Measurements from ENCODE around the gene ZGRF1.
A peak's percentile ranks its signal among the peaks of the same experiment; 100 is the strongest.
"Not testable (repeated sequence)": the region's sequence is repeated elsewhere in the genome, so short reads cannot be mapped to it uniquely, and the experiment has no call there.

The ZGRF1 gene

DNA sequence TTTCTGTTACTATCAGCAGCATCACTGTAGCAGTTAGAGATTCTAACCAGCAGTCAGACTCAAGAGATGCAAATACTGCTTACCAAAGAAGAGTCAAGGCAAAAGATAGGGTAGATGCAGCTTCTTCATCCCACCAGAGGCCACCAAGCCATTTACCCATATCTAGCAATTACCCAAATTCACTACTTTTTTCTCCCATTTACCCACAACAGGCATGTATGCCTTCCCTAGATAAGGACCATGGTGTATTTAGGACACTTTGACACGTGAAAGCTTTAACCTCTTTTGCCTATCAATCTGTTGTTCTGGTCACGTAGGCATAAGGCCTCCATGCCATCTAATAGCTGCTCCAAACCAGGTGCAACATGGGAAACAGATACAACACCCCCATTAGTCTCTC is 5.8 kb upstream of the ZGRF1 start:
- H3K4me3 ChIP-seq (replicated peaks; ENCODE audit: low read depth, low read length) = no peak overlapping the region
- no peak for DNase-seq (ENCODE audit: extremely low read depth, low read depth)
- TF ChIP-seq, protein P1, sequence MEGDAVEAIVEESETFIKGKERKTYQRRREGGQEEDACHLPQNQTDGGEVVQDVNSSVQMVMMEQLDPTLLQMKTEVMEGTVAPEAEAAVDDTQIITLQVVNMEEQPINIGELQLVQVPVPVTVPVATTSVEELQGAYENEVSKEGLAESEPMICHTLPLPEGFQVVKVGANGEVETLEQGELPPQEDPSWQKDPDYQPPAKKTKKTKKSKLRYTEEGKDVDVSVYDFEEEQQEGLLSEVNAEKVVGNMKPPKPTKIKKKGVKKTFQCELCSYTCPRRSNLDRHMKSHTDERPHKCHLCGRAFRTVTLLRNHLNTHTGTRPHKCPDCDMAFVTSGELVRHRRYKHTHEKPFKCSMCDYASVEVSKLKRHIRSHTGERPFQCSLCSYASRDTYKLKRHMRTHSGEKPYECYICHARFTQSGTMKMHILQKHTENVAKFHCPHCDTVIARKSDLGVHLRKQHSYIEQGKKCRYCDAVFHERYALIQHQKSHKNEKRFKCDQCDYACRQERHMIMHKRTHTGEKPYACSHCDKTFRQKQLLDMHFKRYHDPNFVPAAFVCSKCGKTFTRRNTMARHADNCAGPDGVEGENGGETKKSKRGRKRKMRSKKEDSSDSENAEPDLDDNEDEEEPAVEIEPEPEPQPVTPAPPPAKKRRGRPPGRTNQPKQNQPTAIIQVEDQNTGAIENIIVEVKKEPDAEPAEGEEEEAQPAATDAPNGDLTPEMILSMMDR (IDR thresholded peaks at IDR 0.05; ENCODE audit: low read depth, low read length, missing control alignments) = no peak

DNA sequence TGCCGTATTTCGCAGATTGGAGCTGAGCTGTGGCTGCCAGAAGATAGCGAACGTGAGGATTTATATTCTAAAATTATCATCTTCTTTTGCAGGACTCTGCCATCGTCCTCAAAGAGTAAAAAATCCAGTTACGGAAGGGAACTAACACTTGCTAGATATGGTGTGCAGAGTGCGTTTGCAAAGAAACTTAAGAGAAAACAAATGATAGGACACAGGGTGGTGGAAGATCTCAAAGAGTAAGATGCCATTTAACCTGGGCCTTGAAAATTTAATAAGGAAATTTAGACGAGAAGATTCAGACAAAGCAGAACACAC is 800 bp upstream of the ZGRF1 start:
- peak overlapping the region; percentile 66 for H3K4me3 ChIP-seq (replicated peaks; ENCODE audit: low read depth, low read length)
- DNase-seq (ENCODE audit: extremely low read depth, low read depth) = no peak
- TF ChIP-seq, protein P1 (IDR thresholded peaks at IDR 0.05; ENCODE audit: low read depth, low read length, missing control alignments) = no peak

DNA sequence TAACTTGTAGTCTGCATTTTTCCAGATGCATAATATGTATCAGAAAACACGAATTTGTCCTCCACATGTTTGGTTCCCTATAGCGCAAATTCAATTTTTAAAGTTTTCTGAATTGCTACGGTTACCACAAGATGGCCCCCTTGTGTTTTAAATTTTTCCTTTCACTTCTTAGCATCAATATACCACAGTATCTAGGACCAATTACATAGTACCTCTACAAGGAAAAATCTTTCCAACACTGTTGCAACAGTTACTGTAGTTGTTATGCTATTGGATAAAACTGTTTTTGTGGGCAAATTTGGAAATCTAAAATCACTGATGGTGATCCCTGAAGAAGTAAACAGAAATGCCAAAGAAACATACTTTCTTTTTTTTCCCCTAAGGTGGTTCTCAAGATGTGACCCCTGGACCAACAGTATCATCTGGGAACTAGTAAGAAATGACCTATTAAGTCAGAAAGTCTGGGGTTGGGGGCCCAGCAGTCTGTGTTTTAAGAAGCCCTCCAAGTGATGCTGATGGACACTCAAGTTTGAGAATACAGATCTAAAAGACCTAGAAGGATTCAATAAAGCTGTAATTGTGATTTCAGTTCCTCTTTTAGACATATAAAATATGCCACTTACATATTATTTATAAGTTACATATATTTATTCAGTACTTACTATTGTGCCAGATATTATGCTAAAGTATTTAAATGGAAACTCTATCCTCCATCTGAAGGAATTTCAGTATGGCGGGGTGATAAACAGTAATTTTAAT is 3.1 kb downstream of the ZGRF1 start:
- TF ChIP-seq, protein P1 (IDR thresholded peaks at IDR 0.05; ENCODE audit: low read depth, low read length, missing control alignments) = peak; percentile 29
- DNase-seq (ENCODE audit: extremely low read depth, low read depth) = no peak

DNA sequence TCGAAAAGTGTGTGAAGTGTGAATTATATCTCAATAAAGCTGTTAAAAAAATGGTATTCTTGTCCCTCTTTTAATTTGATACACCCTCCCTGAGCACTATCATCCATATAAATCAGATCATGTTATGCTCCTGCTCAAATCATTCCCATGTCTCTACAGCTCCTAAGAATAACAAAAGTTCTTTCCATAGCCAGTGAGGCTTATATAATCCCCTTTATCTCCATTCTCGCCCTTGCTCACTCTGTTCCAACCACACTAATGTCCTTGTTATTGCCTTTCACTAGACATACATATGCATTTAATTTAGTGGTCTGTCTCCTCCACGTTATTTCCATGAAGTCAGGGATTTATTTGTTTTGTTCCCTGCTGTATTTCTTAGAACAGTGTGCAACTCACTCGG is 10.5 kb downstream of the ZGRF1 start:
- no peak overlapping the region for H3K4me3 ChIP-seq (replicated peaks; ENCODE audit: low read depth, low read length)
- TF ChIP-seq, protein P1 (IDR thresholded peaks at IDR 0.05; ENCODE audit: low read depth, low read length, missing control alignments) = no peak
- DNase-seq (ENCODE audit: extremely low read depth, low read depth) = no peak

More for the DNA sequence above, 3.1 kb downstream of the ZGRF1 start:
- H3K4me3 ChIP-seq (replicated peaks; ENCODE audit: low read depth, low read length) = no peak overlapping the region

DNA sequence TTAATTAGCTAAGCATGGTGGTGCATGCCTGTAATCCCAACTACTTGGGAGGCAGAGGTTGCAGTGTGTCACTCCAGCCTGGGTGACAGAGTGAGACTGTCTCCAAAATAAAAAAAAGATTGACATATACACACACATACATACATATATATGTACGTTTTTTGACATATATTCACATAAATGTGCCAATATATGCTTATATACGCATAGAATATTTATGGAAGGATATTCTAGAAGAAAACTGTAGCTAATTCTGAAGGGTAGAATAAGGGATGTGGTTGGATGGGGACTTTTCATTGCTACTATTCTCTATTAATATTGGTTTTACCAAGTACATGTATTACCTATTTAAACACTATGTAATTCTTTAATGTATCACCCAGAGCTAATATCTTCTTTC is 19.7 kb downstream of the ZGRF1 start:
- TF ChIP-seq, protein P1 (IDR thresholded peaks at IDR 0.05; ENCODE audit: low read depth, low read length, missing control alignments) = no peak
- DNase-seq (ENCODE audit: extremely low read depth, low read depth) = no peak
- H3K4me3 ChIP-seq (replicated peaks; ENCODE audit: low read depth, low read length) = no peak overlapping the region

DNA sequence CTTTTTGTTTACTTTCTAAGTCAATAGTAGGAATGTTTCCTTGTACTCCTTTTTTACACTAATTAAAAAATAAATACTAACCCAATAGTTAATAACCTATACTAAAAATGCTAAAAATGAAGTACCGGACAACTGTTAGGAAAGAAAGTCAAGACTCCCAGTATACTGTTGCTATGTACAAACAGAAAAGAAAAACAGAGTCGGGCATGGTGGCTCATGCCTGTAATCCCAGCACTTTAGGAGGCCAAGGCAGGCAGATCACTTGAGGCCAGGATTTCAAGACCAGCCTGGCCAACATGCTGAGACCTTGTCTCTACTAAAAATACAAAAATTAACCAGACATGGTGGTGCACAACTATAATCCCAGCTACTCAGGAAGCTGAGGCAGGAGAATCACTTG is 23.9 kb downstream of the ZGRF1 start:
- not testable (repeated sequence) for H3K4me3 ChIP-seq (replicated peaks; ENCODE audit: low read depth, low read length); DNase-seq (ENCODE audit: extremely low read depth, low read depth)

DNA sequence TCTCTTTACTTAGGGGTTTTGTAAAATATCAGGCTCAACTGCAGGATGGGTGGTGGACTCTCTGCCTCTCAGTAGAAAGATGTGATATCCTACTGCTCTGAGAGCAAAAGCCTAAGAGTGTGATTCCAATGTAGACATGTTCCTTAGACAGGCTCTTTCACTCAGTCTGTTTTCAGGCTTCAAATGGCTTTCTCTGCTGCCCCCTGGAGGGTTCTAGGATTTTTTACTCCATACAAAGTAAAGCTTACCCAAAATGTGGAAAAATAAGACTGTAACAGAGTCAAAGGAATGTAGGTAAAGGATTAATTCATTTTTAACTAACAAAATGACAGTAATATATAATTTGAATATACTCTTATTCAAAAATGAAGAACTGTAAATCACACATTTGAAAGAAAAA is 32.1 kb downstream of the ZGRF1 start:
- TF ChIP-seq, protein P1 (IDR thresholded peaks at IDR 0.05; ENCODE audit: low read depth, low read length, missing control alignments) = peak; percentile 67
- peak; percentile 39 for DNase-seq (ENCODE audit: extremely low read depth, low read depth)
- H3K4me3 ChIP-seq (replicated peaks; ENCODE audit: low read depth, low read length) = no peak overlapping the region

All from HFF-Myc (cell line).